Smooth muscle cell (in vitro differentiated cells): ENCODE results near the gene LRRC72. TPM values are rescaled to one million over a fixed set of nuclear protein-coding genes. Genes with fewer than 3 reads are reported as not detected.
"Not testable (repeated sequence)": the region's sequence is repeated elsewhere in the genome, so short reads cannot be mapped to it uniquely, and the experiment has no call there.

ENCODE experiments used
- DNase-seq: peaks from one replicate; lab custom pipeline; 2025; ENCODE audit not compliant: unreplicated experiment; lab: John Stamatoyannopoulos, UW
- H2AFZ ChIP-seq: fragments of 200-600 bp; sonication (generic); 2 replicates; pipeline ENCODE4 v1.6.0; 2016; ENCODE audit warnings: antibody characterized with exemption, low read depth, mild to moderate bottlenecking
- H3F3A ChIP-seq: fragments of 200-600 bp; sonication (generic); 2 replicates; pipeline ENCODE4 v1.6.0; 2017; ENCODE audit warnings: antibody characterized with exemption, low read depth
- H3K27ac ChIP-seq: fragments of 200-600 bp; sonication (generic); 2 replicates; pipeline ENCODE4 v1.5.1; 2016; ENCODE audit warnings: low read depth, mild to moderate bottlenecking
- H3K27me3 ChIP-seq: fragments of 200-600 bp; sonication (generic); 2 replicates; pipeline ENCODE4 v1.6.1; 2016; ENCODE audit warnings: low read depth, mild to moderate bottlenecking
- H3K36me3 ChIP-seq: fragments of 200-600 bp; sonication (generic); 2 replicates; pipeline ENCODE4 v1.5.1; 2016; ENCODE audit warnings: low read depth
- H3K4me1 ChIP-seq: fragments of 200-600 bp; sonication (generic); 2 replicates; pipeline ENCODE4 v1.5.1; 2016; ENCODE audit warnings: low read depth
- H3K4me2 ChIP-seq: fragments of 200-600 bp; sonication (generic); 2 replicates; pipeline ENCODE4 v1.6.0; 2016; ENCODE audit warnings: mild to moderate bottlenecking
- H3K4me3 ChIP-seq: fragments of 200-600 bp; sonication (generic); 2 replicates; pipeline ENCODE4 v1.5.1; 2016; ENCODE audit warnings: mild to moderate bottlenecking
- H3K79me2 ChIP-seq: fragments of 200-600 bp; sonication (generic); 2 replicates; pipeline ENCODE4 v1.6.0; 2016; ENCODE audit warnings: low read depth, mild to moderate bottlenecking
- H3K9ac ChIP-seq: fragments of 200-600 bp; sonication (generic); 2 replicates; pipeline ENCODE4 v1.6.0; 2016; ENCODE audit warnings: low read depth
- H3K9me3 ChIP-seq: fragments of 200-600 bp; sonication (generic); replicated peaks from 2 replicates; pipeline ENCODE4 v1.5.1; 2016; ENCODE audit warnings: low read depth
- H4K20me1 ChIP-seq: fragments of 200-600 bp; sonication (generic); 2 replicates; pipeline ENCODE4 v1.6.0; 2016; ENCODE audit warnings: low read depth
- CTCF ChIP-seq: fragments of 200-600 bp; sonication (generic); IDR thresholded peaks from 2 replicates; pipeline ENCODE4 v1.5.1; 2017; ENCODE audit warnings: borderline replicate concordance, mild to moderate bottlenecking, antibody characterized with exemption; ENCODE audit not compliant: insufficient read depth, poor library complexity, severe bottlenecking
- WGBS: methylation state at CpG from one replicate; pipeline ENCODE4 v1.1.7; 2016; ENCODE audit warnings: low lambda C conversion rate; 5-methylcytosine and 5-hydroxymethylcytosine counted together
- polyA plus RNA-seq: library from polyadenylated mRNA; unstranded; fragments of >200 nt; fragmentation: Nextera tagmentation; extraction: Ambion mirVana; gene quantifications from 2 replicates; pipeline ENCODE4 v1.2.1, GENCODE V29; 2016
- total RNA-seq: library from RNA; depleted of rRNA; stranded (reverse); fragments of >200 nt; gene quantifications from 2 replicates; pipeline ENCODE4 v1.2.3, GENCODE V29; 2014

Gene LRRC72
- total and polyA plus RNA-seq, 2 experiments from 2014 or later: not detected

- no peak for TF ChIP-seq CTCF
- Histone ChIP-seq H3K9ac (no peak overlapping the region), H4K20me1 (no peaks in the 10 kb centered on the region), H3K4me1 (no peaks in the 10 kb centered on the region), H3K36me3 (no peaks in the 10 kb centered on the region), H3K27me3 (no peaks in the 10 kb centered on the region), H3K4me3 (no peak overlapping the region), H3K27ac (no peak overlapping the region), H3K4me2 (no peak overlapping the region), H3K9me3 (no peaks in the 10 kb centered on the region), H3K79me2 (no peaks in the 10 kb centered on the region), H3F3A (no peaks in the 10 kb centered on the region), H2AFZ (peak overlapping the region; percentile 72)
- WGBS: 62% methylated on average over 6 of the region's 6 CpGs
- DNase-seq: no peak
Observed at GRCh38 chr7:16504019-16504418, 22.6 kb upstream of the LRRC72 start.

DNA sequence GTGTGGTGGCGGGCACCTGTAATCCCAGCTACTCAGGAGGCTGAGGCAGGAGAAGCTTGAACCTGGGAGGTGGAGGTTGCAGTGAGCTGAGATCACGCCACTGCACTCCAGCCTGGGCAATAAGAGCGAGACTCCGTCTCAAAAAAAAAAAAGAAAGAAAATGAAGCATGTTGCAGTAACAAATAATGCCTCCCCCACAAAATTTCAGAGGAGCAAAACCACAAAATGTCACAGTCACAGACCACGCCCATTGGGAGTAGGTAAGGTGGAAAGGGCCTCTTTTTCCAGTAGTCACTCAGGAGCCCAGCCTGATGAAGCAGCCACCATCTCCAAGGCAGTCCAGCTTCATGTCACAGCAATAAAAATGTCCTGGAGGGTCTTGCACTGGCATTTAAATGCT lies 20.2 kb upstream of the LRRC72 start:
- WGBS: 82% methylated on average over 5 of the region's 5 CpGs

DNA sequence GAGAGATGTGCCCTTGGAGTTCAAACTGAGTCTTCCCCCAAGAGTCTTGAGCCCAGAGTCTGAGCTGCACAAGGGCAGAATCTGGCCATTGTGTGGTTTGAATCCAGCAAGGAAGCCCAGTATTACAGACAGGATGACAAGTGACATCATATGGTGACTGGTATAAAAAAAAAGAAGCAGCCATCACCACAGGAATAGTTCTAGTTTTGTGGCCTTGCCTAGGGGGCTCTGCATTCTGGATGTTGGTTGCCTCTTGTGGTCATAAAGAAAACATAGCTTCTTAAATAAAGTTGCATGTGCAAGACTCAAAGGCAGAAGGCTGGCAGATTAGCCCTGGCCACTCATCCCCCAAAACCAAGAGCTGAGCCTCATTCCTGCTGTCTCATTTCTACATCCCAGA lies 16.8 kb upstream of the LRRC72 start:
- no peaks in the 10 kb centered on the region for H3K27me3 ChIP-seq
- H3F3A ChIP-seq: no peaks in the 10 kb centered on the region
- no peak overlapping the region for H3K4me2 ChIP-seq
- no peak overlapping the region for H3K4me3 ChIP-seq
- no peaks in the 10 kb centered on the region for H3K9me3 ChIP-seq
- no peak overlapping the region for H3K27ac ChIP-seq
- H3K36me3 ChIP-seq: no peaks in the 10 kb centered on the region
- DNase-seq: no peak
- no peaks in the 10 kb centered on the region for H4K20me1 ChIP-seq
- no peak for TF ChIP-seq CTCF
- no peaks in the 10 kb centered on the region for H3K4me1 ChIP-seq
- H2AFZ ChIP-seq: no peak overlapping the region
- no peak overlapping the region for H3K9ac ChIP-seq
- no peaks in the 10 kb centered on the region for H3K79me2 ChIP-seq

More for the DNA sequence above, 20.2 kb upstream of the LRRC72 start:
- H3K79me2 ChIP-seq, H3K4me3 ChIP-seq, H3K9ac ChIP-seq, H3K4me1 ChIP-seq, DNase-seq, H3K4me2 ChIP-seq, H3K27ac ChIP-seq, H4K20me1 ChIP-seq, H3F3A ChIP-seq, H3K9me3 ChIP-seq, H3K27me3 ChIP-seq, H2AFZ ChIP-seq, H3K36me3 ChIP-seq: not testable (repeated sequence)

DNA sequence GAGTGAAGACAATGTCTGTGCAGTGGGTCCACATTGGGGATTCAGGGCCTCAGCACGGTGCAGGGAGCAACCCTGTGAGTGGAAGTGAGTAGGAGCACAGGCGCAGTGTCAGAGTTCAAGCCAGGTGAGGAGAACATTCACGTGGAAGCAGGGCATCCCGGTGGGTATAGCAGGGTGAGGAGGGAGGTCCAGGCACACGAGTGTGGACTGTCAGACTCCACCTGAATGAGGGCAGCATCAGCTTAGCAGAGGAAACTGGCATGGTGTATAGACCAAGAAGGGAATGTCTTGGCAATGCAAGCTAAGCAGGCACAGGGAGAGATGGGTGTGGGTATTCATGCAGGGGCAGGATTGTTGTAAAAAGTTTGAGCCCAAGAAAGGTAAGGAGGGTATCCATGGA lies 15.3 kb upstream of the LRRC72 start:
- no peaks in the 10 kb centered on the region for H3K9me3 ChIP-seq
- no peak overlapping the region for H3K4me2 ChIP-seq
- TF ChIP-seq CTCF: no peak
- no peaks in the 10 kb centered on the region for H4K20me1 ChIP-seq
- no peak for DNase-seq
- no peaks in the 10 kb centered on the region for H3K79me2 ChIP-seq
- H3K27me3 ChIP-seq: no peaks in the 10 kb centered on the region
- no peak overlapping the region for H3K27ac ChIP-seq
- H2AFZ ChIP-seq: no peak overlapping the region
- H3K4me3 ChIP-seq: no peak overlapping the region
- no peaks in the 10 kb centered on the region for H3K36me3 ChIP-seq
- H3F3A ChIP-seq: no peaks in the 10 kb centered on the region
- no peaks in the 10 kb centered on the region for H3K4me1 ChIP-seq
- 85% methylated on average over 5 of the region's 5 CpGs for WGBS
- H3K9ac ChIP-seq: no peak overlapping the region
